NCI-H2196 (cell line): Measurements from ENCODE around the gene KLK6.

Experiments used
- DNase-seq: peaks from one replicate; lab custom pipeline; 2025; ENCODE audit not compliant: unreplicated experiment; lab: John Stamatoyannopoulos, UW

The KLK6 gene

GRCh38 chr19:50969413-50969760 lies at the start of gene KLK6:
KLK6 (minus strand) TSS chr19:50969591; CDS start chr19:50968104, 1,487 bp downstream.
- DNase-seq, result no peak

GRCh38 chr19:51018745-51019543 lies 49.6 kb upstream of the KLK6 start:
- DNase-seq, result no peak

GRCh38 chr19:51016798-51017683 lies 47.6 kb upstream of the KLK6 start:
- DNase-seq, result peak; percentile 73

- no peak for DNase-seq
Observed at GRCh38 chr19:51015691-51016267, 46.4 kb upstream of the KLK6 start.

GRCh38 chr19:51014242-51014641 lies 44.9 kb upstream of the KLK6 start:
- DNase-seq, result no peak

GRCh38 chr19:51012661-51013190 lies 43.3 kb upstream of the KLK6 start:
- no peak for DNase-seq

GRCh38 chr19:51010066-51010795 lies 40.8 kb upstream of the KLK6 start:
- DNase-seq, result no peak

- DNase-seq, result no peak
Observed at GRCh38 chr19:51009061-51009891, 39.9 kb upstream of the KLK6 start.

GRCh38 chr19:51007488-51007887 lies 38.1 kb upstream of the KLK6 start:
- no peak for DNase-seq

GRCh38 chr19:51006406-51006805 lies 37.0 kb upstream of the KLK6 start:
- no peak for DNase-seq

GRCh38 chr19:51005248-51005647 lies 35.9 kb upstream of the KLK6 start:
- no peak for DNase-seq

GRCh38 chr19:51003316-51003715 lies 33.9 kb upstream of the KLK6 start:
- DNase-seq, result no peak

- peak; percentile 32 for DNase-seq
Observed at GRCh38 chr19:51002542-51003311, 33.3 kb upstream of the KLK6 start.

- DNase-seq, result no peak
Observed at GRCh38 chr19:51002089-51002532, 32.7 kb upstream of the KLK6 start.

GRCh38 chr19:51001515-51001914 lies 32.1 kb upstream of the KLK6 start, which contains the start of gene KLK8:
KLK8 (minus strand) TSS chr19:51001604; CDS start chr19:51001167, 437 bp downstream.
- no peak for DNase-seq

GRCh38 chr19:51000981-51001380 lies 31.6 kb upstream of the KLK6 start:
- no peak for DNase-seq

GRCh38 chr19:51000426-51000825 lies 31.0 kb upstream of the KLK6 start:
- no peak for DNase-seq

- DNase-seq, result no peak
Observed at GRCh38 chr19:50998686-50999085, 29.3 kb upstream of the KLK6 start.

- DNase-seq, result no peak
Observed at GRCh38 chr19:50998061-50998460, 28.7 kb upstream of the KLK6 start.
